ENCODE data around the gene SUSD2.
"Not testable (repeated sequence)": the region's sequence is repeated elsewhere in the genome, so short reads cannot be mapped to it uniquely, and the experiment has no call there.

The SUSD2 gene

DNA sequence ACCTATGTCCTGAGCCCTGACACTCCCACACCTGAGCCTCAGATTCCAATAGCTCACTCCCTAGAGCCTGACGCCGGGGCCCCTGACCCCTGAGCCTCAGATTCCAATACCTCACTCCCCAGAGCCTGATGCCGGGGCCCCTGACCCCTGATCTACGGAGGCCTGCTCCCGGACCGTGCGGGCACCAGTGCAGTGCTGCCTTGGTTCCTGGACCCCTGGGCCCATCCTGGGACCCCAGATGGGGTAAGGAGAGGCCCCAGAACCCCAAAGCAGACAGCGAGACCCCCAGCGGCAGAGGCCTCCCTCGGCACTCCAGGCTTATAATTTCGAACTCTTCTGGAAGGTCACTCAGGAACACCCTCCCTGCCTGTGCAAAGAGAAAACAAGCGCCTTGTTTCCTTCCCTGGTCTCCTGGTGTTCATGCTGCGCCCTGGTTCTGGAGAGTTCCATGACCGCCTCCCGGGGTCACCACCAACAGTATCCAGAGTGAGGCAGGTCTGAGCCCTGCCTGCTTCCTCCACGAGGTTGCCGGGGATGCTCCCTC is 7.5 kb downstream of the SUSD2 start:
- DNase-seq (ENCODE audit: low read depth in 2 of 2) = no peak

DNA sequence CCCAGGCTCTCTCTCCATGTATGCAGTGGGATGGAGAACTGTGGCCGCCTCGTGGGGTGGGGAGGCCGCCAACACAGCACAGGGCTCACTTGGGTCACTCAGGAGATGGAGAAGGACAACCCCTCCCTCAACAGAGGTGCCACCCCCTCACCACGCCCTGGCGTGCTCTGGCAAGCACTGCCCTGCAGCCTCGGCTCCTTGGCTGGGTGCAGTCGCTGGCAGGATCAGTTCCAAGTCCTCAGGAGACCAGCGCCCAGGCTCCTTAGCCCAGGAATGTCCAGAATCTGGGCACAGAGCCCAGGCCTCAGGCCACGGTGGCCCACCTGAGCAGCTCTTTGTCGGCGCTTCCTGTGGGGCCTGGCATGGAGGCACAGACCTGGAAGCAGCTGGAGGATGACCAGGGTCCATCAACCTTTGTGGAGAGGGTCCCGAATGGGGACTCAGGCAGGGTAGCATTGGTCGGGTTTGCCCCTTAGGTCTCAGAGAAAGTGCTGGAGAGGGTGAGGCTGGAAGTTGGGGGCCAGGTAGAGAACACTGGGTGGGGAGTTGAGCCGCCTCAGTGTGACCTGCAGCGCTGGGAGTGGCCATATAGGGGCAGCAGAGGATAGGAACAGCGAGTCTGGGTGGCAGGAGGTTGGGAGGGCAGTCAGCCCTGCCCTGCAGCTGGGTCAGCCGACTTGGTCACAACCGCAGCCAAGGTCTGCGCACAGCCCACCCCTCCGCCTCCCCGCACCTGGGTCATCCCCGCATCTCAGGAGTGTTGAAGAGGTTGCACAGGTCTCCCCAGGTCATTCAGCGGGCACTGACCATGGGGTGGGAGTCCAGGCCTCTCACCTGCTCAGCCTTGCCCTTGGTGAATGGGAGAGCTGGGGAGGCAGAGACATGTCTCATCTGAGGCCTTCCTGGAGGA is 8.2 kb downstream of the SUSD2 start:
- DNase-seq (ENCODE audit: low read depth in 2 of 2) = no peak

DNA sequence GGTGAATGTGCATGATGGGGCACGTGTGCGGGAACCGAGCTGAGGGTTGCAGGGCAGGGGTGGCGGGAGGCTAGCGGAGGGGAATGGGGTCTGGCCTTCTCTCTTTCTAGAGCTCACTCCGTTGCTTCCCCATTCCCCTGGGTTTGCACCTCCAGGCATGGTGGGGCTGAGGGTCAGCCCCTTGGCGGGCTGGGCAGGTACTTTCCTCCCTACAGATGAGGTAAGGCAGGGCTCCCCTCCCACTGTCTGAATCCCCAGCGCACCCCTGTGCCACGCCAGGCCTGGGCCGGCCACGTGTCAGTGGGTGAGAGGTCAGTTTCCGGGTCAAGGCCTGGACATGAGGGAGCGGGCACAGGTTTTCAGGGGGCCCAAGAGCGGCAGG is 8.9 kb downstream of the SUSD2 start:
- no peak for DNase-seq (ENCODE audit: low read depth in 2 of 2)

DNA sequence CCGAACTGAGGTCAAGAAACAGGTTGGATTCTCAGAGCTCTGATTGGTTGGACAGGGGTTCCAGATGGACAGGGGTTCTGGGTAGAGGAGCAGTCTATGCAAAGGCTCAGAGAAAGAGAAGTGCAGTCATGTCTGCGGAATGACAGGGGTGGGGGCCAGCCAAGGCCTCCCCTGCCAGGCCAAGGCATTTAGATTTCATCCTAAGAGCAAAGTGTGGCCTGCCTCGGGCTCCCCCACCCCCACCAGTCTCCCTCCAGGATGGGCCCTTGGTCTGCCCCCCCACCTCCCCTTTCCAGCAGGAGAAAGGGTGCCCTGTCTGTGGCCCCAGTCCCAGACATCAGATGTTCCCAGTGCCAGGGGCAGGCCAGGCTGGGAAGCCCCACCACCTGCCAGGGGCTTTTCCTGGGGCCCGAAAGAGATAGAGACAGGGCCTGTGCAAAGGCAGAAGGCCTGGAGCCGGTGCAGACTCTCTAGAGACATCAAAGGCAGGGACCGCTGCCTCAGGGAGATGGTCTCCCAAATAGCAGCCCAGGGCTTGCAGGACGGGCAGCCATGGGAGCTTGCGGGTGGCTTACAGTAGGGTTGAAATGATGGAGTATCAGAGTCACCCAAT is 9.4 kb downstream of the SUSD2 start:
- no peak for DNase-seq (ENCODE audit: low read depth in 2 of 2)

DNA sequence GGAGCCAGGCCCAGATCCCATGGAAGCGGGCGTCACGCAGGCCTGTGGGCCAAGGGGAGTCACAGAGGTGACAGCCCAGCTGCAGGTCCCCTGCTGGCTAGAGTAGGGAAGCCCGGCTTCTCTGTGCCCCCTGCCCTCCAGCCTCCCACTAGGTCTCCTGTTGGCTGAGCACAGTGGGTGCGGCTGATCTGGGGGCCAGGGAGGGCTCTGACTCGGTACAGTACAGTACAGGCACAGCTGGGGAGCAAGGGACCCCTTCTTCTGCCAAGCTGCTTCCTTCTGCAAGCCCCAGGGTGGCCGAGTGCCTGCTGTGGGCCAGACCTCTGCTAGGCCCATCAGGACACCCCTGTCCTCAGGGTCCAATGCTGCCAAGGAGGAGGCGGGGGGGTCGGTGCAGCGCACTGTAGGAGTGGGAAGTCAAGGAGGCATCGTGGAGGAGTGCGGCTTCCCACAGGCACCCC is 10.1 kb downstream of the SUSD2 start:
- DNase-seq (ENCODE audit: low read depth in 2 of 2) = no peak

DNA sequence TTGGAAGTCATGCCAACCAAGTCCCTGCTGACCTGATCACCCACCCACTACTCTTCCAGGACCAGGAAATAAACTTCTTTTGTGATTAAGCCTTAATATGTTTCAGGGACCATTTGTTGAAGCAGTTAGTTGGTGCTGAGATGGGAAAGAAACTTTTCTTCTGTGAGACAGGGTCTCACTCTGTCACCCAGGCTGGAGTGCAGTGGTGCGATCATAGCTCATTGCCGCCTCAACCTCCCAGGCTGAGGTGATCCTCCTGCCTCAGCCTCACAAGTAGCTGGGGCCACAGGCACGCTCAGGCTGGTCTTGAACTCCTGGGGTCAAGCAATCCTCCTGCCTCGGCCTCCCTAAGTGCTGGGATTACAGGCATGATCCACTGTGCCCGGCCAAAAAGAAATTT is 10.6 kb downstream of the SUSD2 start:
- DNase-seq (ENCODE audit: low read depth in 2 of 2) = no peak

DNA sequence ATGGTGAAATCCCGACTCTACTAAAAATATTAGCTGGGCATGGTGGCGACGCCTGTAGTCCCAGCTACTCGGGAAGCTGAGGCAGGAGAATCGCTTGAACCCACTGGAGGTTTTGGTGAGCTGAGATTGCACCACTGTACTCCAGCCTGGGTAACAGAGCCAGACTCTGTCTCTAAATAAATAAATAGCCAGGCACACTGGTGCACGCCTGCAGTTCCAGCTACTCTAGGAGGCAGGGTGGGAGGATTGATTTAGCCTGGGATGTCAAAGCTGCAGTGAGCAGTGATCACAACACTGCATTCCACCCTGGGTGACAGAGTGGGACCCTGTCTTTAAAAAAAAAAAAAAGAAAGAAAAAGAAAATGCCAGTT is 17.4 kb downstream of the SUSD2 start:
- DNase-seq (ENCODE audit: low read depth in 2 of 2) = no peak

DNA sequence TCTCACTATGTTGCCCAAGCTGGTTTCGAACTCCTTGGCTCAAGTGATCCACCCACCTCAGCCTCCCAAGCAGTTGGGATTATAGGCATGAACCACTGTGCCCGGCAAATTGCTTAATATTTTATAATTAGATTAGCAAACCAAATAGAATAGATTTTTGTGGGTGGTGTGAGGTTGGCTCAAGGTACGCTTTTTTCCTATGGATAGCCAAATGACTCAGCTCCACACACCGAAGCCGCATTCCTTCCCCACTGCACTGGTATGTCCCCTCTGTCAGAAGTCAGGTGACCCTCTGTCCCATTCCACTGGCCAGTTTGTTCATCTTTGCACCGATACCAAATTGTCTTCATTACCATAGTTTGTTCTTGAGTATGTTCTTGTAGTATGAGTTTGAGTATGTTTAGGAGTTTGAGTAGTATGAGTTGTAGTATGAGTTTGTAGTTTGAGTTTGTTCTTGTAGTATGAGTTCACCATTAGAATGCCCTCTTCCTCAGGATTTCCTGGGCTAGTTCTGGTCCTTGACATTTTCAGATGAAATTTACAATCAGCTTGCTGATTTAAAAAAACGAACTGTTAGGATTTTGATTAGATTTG is 19.4 kb downstream of the SUSD2 start:
- no peak for DNase-seq (ENCODE audit: low read depth in 2 of 2)

DNA sequence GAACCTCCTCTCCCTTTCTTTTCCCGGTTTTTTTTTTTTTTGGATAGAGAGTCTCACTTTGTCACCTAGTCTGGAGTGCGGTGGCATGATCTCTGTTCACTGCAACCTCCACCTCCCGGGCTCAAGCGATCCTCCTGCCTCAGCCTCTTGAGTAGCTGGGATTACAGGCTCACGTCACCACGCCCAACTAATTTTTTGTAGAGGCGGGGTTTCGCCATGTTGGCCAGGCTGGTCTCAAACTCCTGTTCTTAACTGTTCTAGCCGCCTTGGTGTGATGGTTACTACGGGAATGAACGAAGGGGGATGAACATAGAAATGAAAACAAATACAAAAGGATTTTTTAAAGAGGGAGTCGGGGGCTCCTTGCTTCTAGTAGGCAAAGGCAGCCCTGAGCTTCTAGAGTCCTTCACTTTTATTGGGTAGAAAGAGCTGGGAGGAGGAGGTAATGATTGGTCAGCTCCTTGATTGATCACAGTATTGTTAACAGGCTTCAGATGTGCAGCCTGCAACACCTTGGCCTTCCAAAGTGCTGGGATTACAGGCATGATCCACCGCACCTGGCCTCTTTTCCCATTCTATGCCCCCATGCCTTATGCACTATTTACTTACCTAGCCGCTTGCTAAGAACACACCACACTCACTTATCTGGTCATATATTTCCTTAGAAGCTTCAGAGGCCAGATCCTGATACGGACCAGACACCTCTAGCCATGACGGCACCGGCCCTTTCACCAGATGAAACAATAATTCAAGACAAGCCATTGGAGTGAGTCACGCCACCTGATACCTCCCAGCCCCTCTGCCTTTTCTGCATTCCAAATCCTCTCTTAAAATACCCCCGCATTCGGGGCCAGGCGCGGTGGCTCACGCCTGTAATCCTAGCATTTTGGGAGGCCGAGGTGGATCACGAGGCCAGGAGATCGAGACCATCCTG is 20.7 kb downstream of the SUSD2 start:
- DNase-seq (ENCODE audit: low read depth in 2 of 2) = no peak

DNA sequence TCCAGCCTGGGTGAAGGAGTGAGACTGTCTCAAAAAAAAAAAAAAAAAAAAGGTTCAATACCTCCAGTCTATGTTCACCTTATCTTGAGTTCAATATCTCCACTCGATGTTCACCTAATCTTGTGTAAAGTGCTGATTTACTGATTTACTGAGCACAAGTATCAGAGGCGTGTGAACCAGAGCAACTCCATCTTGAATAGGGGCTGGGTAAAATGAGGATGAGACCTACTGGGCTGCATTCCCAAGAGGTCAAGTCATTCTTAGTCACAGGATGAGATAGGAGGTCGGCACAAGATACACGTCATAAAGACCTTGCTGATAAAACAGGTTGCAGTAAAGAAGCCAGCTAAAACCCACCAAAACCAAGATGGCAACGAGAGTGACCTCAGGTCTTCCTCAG is 22.6 kb downstream of the SUSD2 start:
- not testable (repeated sequence) for DNase-seq (ENCODE audit: low read depth in 2 of 2)

DNA sequence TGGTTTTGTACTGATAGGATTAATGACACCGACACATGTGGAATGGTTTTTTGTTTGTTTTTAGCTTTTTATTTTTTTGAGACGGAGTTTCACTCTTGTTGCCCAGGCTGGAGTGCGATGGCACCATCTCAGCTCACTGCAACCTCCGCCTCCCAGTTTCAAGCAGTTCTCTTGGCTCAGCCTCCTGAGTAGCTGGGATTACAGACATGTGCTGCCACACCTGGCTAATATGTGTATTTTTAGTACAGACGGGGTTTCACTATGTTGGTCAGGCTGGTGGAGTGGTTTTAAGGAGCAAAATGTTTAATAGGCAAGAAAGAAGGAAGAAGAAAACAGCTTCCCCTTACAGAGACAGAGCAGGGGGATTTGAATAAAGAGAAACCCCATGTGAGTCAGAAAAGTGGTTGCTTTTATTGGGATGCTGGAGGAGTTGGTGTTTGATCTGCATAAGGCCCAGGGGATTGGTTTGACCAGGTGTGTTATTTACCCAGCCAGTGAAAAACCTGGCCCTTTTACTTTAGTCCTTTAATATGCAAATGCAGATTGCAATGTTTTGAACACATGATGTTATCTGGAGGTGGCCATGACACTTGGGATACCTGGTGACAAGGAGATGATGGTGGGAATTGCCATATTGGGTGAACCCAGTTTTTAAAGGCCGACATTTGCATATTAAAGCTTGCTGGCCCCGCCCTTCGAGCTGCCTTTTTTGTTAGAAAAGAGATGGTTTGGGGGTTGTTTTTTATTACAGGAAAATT is 24.3 kb downstream of the SUSD2 start:
- DNase-seq (ENCODE audit: low read depth in 2 of 2) = no peak

DNA sequence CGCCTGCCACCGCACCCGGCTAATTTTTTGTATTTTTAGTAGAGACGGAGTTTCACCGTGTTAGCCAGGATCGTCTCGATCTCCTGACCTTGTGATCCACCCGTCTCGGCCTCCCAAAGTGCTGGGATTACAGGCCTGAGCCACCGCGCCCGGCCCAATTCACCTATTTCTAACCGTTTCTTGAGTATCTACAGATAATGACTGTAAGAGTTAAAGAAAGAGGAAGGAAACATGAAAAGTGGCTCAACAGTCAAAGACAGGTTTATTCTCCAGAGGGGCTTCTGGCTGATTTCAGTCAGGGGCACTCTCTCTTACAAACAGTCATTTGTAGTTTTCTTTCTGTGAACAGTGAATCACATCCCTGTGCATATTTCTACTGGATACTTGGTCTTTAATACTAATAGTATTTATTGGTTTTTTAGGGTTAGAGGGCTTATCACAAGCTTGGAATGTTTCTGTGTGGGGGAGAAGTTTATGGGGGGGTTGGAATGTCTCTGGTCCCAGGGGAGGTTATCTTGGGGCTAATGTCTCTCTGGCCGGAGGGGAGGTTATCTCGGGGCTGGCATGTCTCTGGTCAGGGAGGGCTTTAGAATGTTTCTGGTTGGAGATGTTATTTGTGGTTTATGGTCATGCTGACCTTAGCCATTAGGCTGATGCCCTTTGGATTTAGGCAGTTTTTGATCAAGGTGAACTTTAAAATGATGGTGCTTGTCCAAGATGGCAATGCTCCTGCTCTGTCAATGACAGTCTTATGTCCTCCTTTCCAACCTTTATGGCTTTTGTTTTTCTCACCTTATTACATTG is 25.4 kb downstream of the SUSD2 start:
- not testable (repeated sequence) for DNase-seq (ENCODE audit: low read depth in 2 of 2)

DNA sequence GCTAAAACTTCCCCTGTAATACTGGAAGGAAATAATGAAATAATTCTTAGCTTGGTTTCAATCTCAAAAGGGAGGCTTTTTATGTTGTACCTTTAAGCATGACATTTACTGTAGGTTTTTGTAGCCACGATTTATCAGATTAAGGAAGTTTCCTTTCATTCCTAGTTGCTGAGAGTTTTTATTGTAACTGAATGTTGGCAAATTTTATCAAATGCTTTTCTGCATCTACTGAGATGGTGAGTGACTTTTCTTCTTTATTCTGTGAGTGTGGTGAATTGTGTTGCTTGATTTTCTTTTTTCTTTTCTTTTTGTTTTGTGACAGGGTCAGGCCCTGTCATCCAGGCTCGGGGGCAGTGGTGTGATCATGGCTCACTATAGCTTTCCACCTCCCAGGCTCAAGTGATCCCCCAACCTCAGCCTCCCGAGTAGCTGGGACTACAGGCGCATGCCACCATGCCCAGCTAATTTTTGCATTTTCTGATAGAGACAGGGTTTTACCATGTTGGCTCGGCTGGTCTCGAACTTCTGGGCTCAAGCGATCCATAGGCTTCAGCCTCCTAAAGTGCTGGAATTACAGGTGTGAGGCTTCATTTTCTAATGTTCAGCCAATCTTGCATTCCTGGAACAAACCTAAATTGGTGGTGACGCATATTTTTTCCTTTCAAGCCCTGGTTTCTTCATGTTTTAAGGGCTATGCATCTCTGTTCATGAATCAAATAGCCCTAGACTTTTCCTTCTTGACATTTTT is 26.2 kb downstream of the SUSD2 start:
- no peak for DNase-seq (ENCODE audit: low read depth in 2 of 2)

DNA sequence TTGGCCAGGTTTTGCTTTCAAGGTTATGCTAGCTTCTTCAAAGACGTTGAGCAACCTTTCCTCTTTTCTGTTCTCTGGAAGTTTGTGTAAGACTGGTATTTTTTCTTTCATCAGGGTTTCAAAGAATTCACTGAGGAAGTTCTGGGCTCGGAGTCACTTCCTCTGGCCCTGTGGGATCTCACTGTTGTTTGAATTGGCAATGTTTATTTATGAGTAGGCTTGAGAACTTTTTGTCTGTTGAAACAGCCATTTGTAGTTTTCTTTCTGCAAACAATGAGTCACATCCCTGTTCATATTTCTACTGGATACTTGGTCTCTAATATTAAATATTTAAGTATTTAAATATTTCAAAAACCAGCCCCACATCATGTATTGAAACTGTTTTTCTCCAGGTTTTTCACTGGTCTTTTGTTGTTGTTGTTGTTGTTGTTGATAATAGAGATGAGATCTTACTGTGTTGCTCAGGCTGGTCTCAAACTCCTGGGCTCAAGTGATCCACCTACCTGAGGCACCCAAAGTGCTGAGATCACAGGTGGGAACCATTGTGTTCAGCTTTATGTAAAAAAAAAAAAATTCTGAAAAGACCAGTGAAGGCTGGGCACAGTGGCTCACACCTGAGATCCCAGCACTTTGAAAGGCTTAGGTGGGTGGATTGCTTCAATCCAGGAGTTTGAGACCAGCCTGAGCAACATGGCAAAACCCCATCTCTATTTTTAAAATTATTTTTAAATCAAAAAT is 26.9 kb downstream of the SUSD2 start:
- peak; percentile 93 for DNase-seq (ENCODE audit: low read depth in 2 of 2)

DNA sequence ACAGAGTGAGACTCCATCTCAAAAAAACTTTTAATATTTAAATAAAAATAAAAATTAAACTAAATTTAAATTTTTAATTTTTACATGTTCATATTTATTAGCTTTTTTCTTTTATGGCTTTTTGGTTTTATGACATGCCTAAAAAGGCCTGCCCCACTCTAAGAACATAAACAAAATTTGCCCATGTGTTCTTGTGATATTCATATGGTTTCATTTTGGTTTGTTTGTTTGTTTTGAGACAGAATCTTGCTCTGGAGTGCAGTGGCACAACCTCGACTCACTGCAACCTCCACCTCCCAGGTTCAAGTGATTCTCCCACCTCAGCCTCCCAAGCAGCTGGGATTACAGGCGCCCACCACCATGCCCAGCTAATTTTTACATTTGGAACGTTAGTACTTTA is 27.7 kb downstream of the SUSD2 start:
- DNase-seq (ENCODE audit: low read depth in 2 of 2) = no peak

DNA sequence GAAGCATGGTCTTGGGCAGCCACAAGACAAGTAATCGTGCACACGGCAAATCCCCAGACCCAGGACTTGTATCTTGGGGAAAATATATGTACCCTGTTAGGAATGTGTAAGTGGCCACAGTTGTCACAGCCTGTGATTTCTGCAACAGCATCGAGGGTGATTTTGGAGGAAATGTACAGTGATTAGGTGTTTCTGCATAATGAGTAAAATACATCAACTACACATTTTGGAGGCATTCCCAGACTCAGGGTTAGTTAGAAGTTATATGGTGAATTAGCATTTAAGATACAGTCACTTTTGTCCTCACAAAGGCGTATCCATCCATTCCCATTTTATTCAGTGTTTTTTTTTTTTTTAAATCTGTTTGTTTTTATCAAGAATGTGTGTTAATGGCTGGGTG is 28.4 kb downstream of the SUSD2 start:
- DNase-seq (ENCODE audit: low read depth in 2 of 2) = no peak

DNA sequence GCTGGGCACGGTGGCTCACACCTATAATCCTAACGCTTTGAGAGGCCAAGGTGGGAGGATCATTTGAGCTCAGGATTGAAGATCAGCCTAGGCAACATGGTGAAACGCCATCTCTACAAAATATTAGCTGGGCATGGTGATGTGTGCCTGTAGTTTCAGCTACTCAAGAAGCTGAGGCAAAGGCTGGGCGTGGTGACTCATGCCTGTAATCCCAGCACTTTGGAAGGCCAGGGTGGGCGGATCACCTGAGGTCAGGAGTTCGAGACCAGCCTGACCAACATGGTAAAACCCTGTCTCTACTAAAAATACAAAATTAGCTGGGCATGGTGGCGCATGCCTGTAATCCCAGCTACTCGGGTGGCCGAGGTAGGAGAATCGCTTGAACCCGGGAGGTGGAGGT is 29.1 kb downstream of the SUSD2 start:
- not testable (repeated sequence) for DNase-seq (ENCODE audit: low read depth in 2 of 2)

DNA sequence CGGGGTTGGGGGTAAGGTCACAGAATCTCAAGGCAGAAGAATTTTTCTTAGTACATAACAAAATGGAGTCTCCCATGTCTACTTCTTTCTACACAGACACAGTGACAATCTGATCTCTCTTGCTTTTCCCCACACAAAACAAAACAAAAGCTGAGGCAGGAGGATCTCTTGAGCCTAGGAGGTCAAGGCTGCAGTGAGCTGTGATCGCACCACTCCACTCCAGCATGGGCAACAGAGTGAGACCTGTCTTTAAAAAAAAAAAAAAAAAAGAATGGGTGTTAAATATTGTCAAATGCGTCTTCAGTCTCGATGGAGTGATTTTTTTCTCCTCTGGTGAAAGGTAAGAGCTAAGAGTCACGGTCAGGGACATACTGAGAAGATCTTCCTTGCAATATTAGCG is 30.4 kb downstream of the SUSD2 start:
- DNase-seq (ENCODE audit: low read depth in 2 of 2) = not testable (repeated sequence)

DNA sequence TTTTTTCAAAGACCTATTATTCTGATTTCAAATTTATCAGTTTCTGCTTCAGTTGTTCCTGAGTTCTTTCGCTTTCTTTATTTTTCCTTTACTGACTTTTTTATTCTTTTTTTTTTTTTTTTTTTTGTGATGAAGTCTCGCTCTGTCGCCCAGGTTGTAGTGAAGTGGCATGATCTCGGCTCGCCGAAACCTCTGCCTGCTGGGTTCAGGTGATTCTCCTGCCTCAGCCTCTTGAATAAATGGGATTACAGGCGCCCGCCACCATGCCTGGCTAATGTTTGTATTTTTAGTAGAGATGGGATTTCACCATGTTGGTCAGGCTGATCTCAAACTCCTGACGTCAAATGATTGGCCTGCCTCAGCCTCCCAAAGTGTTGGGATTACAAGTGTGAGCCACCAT is 31.8 kb downstream of the SUSD2 start:
- not testable (repeated sequence) for DNase-seq (ENCODE audit: low read depth in 2 of 2)

All from fibroblast of skin of left quadriceps (primary cell).